CD14-positive monocyte (primary cell): ENCODE results near the gene LCMT2. TPM values are rescaled to one million over a fixed set of nuclear protein-coding genes. Genes with fewer than 3 reads are reported as not detected.

Source experiments
- DNase-seq, 3 donors: peaks; one replicate each; pipeline ENCODE4 v3.0.0-alpha.2; 2011 to 2022
- H2AFZ ChIP-seq: 2 replicates; pipeline ENCODE4 v1.6.0; 2012; ENCODE audit warnings: mild to moderate bottlenecking, low read depth, low read length, inconsistent platforms; ENCODE audit not compliant: insufficient read depth, poor library complexity, severe bottlenecking
- H3K27ac ChIP-seq, 2 donors: 1 replicate in 1 of 2; 2 replicates in 1 of 2; pipeline ENCODE4 v1.5.1; 2012 to 2013; ENCODE audit warnings: low read length in 2 of 2, control low read depth in 1 of 2, inconsistent platforms in 1 of 2, low read depth in 1 of 2, mild to moderate bottlenecking in 1 of 2
- H3K27me3 ChIP-seq, 2 donors: one replicate each; pipeline versions ENCODE4 v1.6.0 to v1.6.1; 2011 to 2013; ENCODE audit warnings: low read length in 2 of 2; ENCODE audit not compliant: control insufficient read depth in 2 of 2, insufficient read depth in 2 of 2
- H3K36me3 ChIP-seq, 2 donors: replicated peaks in 1 of 2; 1 replicate in 1 of 2; 2 replicates in 1 of 2; pipeline versions ENCODE4 v1.5.1 to v1.6.1; 2012 to 2013; ENCODE audit warnings: low read length in 2 of 2, control low read depth in 1 of 2, inconsistent platforms in 1 of 2, mild to moderate bottlenecking in 1 of 2; ENCODE audit not compliant: insufficient read depth in 2 of 2, control insufficient read depth in 1 of 2
- H3K4me1 ChIP-seq, 2 donors: 1 replicate in 1 of 2; 2 replicates in 1 of 2; pipeline versions ENCODE4 v1.5.1 to v1.6.1; 2012 to 2013; ENCODE audit warnings: low read length in 2 of 2, control low read depth in 1 of 2, inconsistent platforms in 1 of 2, mild to moderate bottlenecking in 1 of 2, moderate library complexity in 1 of 2; ENCODE audit not compliant: insufficient read depth in 2 of 2, control insufficient read depth in 1 of 2
- H3K4me2 ChIP-seq: replicated peaks from 2 replicates; pipeline ENCODE3; 2012; ENCODE audit warnings: low read length, moderate library complexity, mild to moderate bottlenecking; ENCODE audit not compliant: poor library complexity, severe bottlenecking; ENCODE audit errors: extremely low read depth
- H3K4me3 ChIP-seq, 3 experiments: fragments of 200-600 bp in 1 of 3; sonication (generic) in 1 of 3; replicated peaks in 1 of 3; 1 replicate in 2 of 3; 2 replicates in 1 of 3; pipeline ENCODE4 v1.5.1; 2011 to 2013; ENCODE audit warnings: low read length in 3 of 3, mild to moderate bottlenecking in 3 of 3, control low read depth in 2 of 3, low read depth in 2 of 3, inconsistent platforms in 1 of 3, moderate library complexity in 1 of 3
- H3K79me2 ChIP-seq: 2 replicates; pipeline ENCODE4 v1.6.0; 2012; ENCODE audit warnings: mild to moderate bottlenecking, control low read depth, inconsistent platforms, low read length, moderate library complexity; ENCODE audit not compliant: insufficient read depth
- H3K9ac ChIP-seq: 2 replicates; pipeline ENCODE4 v1.6.0; 2017; ENCODE audit warnings: low read length, mild to moderate bottlenecking; ENCODE audit not compliant: insufficient read depth, poor library complexity, severe bottlenecking
- H3K9me3 ChIP-seq, 2 donors: replicated peaks in 1 of 2; 1 replicate in 1 of 2; 2 replicates in 1 of 2; pipeline versions ENCODE4 v1.5.1 to v1.6.1; 2012 to 2013; ENCODE audit warnings: low read length in 2 of 2, control low read depth in 1 of 2; ENCODE audit not compliant: control insufficient read depth in 1 of 2, insufficient read depth in 1 of 2
- H4K20me1 ChIP-seq: 2 replicates; pipeline ENCODE4 v1.6.0; 2012; ENCODE audit warnings: mild to moderate bottlenecking, low read length, control low read depth, moderate library complexity; ENCODE audit not compliant: insufficient read depth
- H3K27ac Mint-ChIP-seq, 7 donors: one replicate each; pipeline ENCODE4 v1.8.0; 2020; ENCODE audit warnings: mild to moderate bottlenecking in 7 of 7, mixed read lengths in 7 of 7, moderate library complexity in 6 of 7, inconsistent platforms in 2 of 7
- H3K27me3 Mint-ChIP-seq, 3 donors: one replicate each; pipeline ENCODE4 v1.8.0; 2021 to 2022; ENCODE audit warnings: low read depth in 3 of 3, mild to moderate bottlenecking in 3 of 3, mixed read lengths in 3 of 3, moderate library complexity in 3 of 3, inconsistent platforms in 1 of 3
- H3K36me3 Mint-ChIP-seq, 2 donors: one replicate each; pipeline ENCODE4 v1.8.0; 2020; ENCODE audit warnings: mixed read lengths in 2 of 2, inconsistent platforms in 1 of 2, mild to moderate bottlenecking in 1 of 2
- H3K4me1 Mint-ChIP-seq: one replicate; pipeline ENCODE4 v1.8.0; 2020; ENCODE audit warnings: mild to moderate bottlenecking, mixed read lengths
- H3K4me3 Mint-ChIP-seq, 2 donors: one replicate each; pipeline ENCODE4 v1.8.0; 2020; ENCODE audit warnings: mild to moderate bottlenecking in 2 of 2, mixed read lengths in 2 of 2, moderate library complexity in 1 of 2
- H3K9me3 Mint-ChIP-seq, 7 donors: one replicate each; pipeline ENCODE4 v1.8.0; 2020 to 2022; ENCODE audit warnings: mixed read lengths in 7 of 7, mild to moderate bottlenecking in 6 of 7, moderate library complexity in 6 of 7, inconsistent platforms in 2 of 7
- CTCF ChIP-seq: fragments of 200-600 bp; IDR thresholded peaks from one replicate; pipeline ENCODE4 v1.8.0; 2022; ENCODE audit warnings: antibody characterized with exemption, mild to moderate bottlenecking
- WGBS: methylation state at CpG from one replicate; pipeline ENCODE4 v1.1.5; 2013; ENCODE audit warnings: missing lambda C conversion rate; ENCODE audit not compliant: insufficient coverage; 5-methylcytosine and 5-hydroxymethylcytosine counted together
- intact Hi-C, 2 donors: fragments of 100-400 bp; cut with micrococcal nuclease; formaldehyde crosslinking; loops; one replicate each; pipeline versions ENCODE4 v1.15.0 to v1.15.1; 2023
- polyA plus RNA-seq, 3 donors: library from polyadenylated mRNA; depleted of rRNA in 1 of 3; unstranded in 2 of 3; stranded (reverse) in 1 of 3; fragments of 300-500 nt in 2 of 3; fragments of >200 nt in 1 of 3; fragmentation: Illumina TruSeq in 2 of 3; gene quantifications; 1 replicate in 2 of 3; 2 replicates in 1 of 3; pipeline ENCODE4 v1.2.3, GENCODE V29; 2012 to 2021

The LCMT2 gene
- polyA plus RNA-seq, 3 donors: 0.78 to 1.6 (median 1.4) TPM

- H3K4me2 ChIP-seq: no peak overlapping the region
- H3K27ac ChIP-seq: no peak overlapping the region
- Mint-ChIP-seq H3K9me3 (no peaks in the 10 kb centered on the region), H3K27ac (no peak overlapping the region), H3K4me1 (peaks cover 4% of the 10 kb centered on the region), H3K27me3 (peaks cover 2 to 4% (median 3%) of the 10 kb centered on the region in 3 donors), H3K4me3 (no peak overlapping the region), H3K36me3 (no peaks in the 10 kb centered on the region)
- TF ChIP-seq CTCF: no peak
- no peaks in the 10 kb centered on the region for H3K36me3 ChIP-seq
- H4K20me1 ChIP-seq: no peaks in the 10 kb centered on the region
- no peak for DNase-seq
- 96% methylated on average over 5 of the region's 12 CpGs for WGBS
- H3K9ac ChIP-seq: no peak overlapping the region
- H3K27me3 ChIP-seq: no peaks in the 10 kb centered on the region
- no peaks in the 10 kb centered on the region for H3K9me3 ChIP-seq
- H3K4me1 ChIP-seq: no peaks in the 10 kb centered on the region
- H3K79me2 ChIP-seq: no peaks in the 10 kb centered on the region
- intact Hi-C loops: no loop called here
- no peak overlapping the region for H2AFZ ChIP-seq
- H3K4me3 ChIP-seq: no peak overlapping the region
These were observed 48.3 kb downstream of the LCMT2 start for GRCh38 chr15:43281926-43282602.

- Histone ChIP-seq H3K27me3 (no peaks in the 10 kb centered on the region), H4K20me1 (no peaks in the 10 kb centered on the region), H3K4me3 (no peak overlapping the region), H2AFZ (no peak overlapping the region), H3K36me3 (no peaks in the 10 kb centered on the region), H3K27ac (no peak overlapping the region), H3K4me1 (no peaks in the 10 kb centered on the region), H3K9me3 (no peaks in the 10 kb centered on the region), H3K4me2 (no peak overlapping the region), H3K79me2 (no peaks in the 10 kb centered on the region), H3K9ac (no peak overlapping the region)
- no peak overlapping the region for H3K27ac Mint-ChIP-seq
- H3K4me3 Mint-ChIP-seq: no peak overlapping the region
- H3K36me3 Mint-ChIP-seq: no peaks in the 10 kb centered on the region
- intact Hi-C loops: no loop called here
- TF ChIP-seq CTCF: no peak
- DNase-seq: no peak
- H3K9me3 Mint-ChIP-seq: no peaks in the 10 kb centered on the region
- 80% methylated on average over 1 of the region's 7 CpGs for WGBS
- peaks cover 3 to 5% (median 4%) of the 10 kb centered on the region in 3 donors for H3K27me3 Mint-ChIP-seq
- peaks cover 4% of the 10 kb centered on the region for H3K4me1 Mint-ChIP-seq
These were observed 49.4 kb downstream of the LCMT2 start for GRCh38 chr15:43280996-43281395.
